K562 (cell line): Measurements from ENCODE around the gene ZDHHC24. TPM values are rescaled to one million over a fixed set of nuclear protein-coding genes. Genes with fewer than 3 reads are reported as not detected.

ENCODE experiments used
- BCOR ChIP-seq: fragments of 450-650 bp; IDR thresholded peaks from 2 replicates; pipeline ENCODE4 v1.6.1; 2016
- FOXJ2 ChIP-seq: fragments of 200-800 bp; sonication (Bioruptor generic); IDR thresholded peaks from 2 replicates; pipeline ENCODE4 v1.6.1; 2016; ENCODE audit warnings: missing genetic modification characterization, missing compliant biosample characterization
- MAFK ChIP-seq: IDR thresholded peaks from 2 replicates; pipeline ENCODE4 v1.6.1; 2011; ENCODE audit warnings: low read length, improper control_type of control experiment
- MTF1 ChIP-seq: fragments of 250-450 bp; sonication (Bioruptor Pico); IDR thresholded peaks from 2 replicates; pipeline ENCODE4 v1.9.0; 2021; ENCODE audit warnings: moderate library complexity, mild to moderate bottlenecking, inconsistent platforms, borderline replicate concordance
- POLR2A ChIP-seq: fragments of 450-650 bp; conservative IDR thresholded peaks from 2 replicates; pipeline ENCODE4 v1.6.1; 2016
- PTBP1 ChIP-seq: fragments of 200-400 bp; formaldehyde crosslinking; IDR thresholded peaks from 2 replicates; pipeline ENCODE4 v1.6.1; 2017; ENCODE audit warnings: low read depth, low read length
- TEAD4 ChIP-seq, 2 experiments: sonication (generic) in 1 of 2; formaldehyde crosslinking in 1 of 2; IDR thresholded peaks; 2 replicates each; pipeline versions ENCODE4 v1.6.1 to v1.8.0; 2012 to 2022; ENCODE audit warnings: borderline replicate concordance in 1 of 2, inconsistent platforms in 1 of 2, low read length in 1 of 2, mild to moderate bottlenecking in 1 of 2, missing genetic modification reagents in 1 of 2
- ZEB2 ChIP-seq: fragments of 450-650 bp; IDR thresholded peaks from 2 replicates; pipeline ENCODE4 v1.6.1; 2016
- polyA plus RNA-seq, 8 experiments: library from polyadenylated mRNA; depleted of rRNA in 4 of 8; stranded (reverse) in 5 of 8; unstranded in 3 of 8; fragments of >200 nt; fragmentation: Nextera tagmentation in 2 of 8; fragmentation: Illumina TruSeq in 1 of 8; extraction: Ambion mirVana in 2 of 8; extraction: Trizol in 1 of 8; gene quantifications; 2 replicates each; pipeline versions ENCODE4 v1.2.1 to v1.2.3, GENCODE V29; 2011 to 2014; ENCODE audit warnings: inconsistent platforms in 1 of 8, missing spikeins in 1 of 8
- total RNA-seq, 7 experiments: library from RNA; depleted of rRNA in 6 of 7; stranded (reverse); fragments of >200 nt in 6 of 7; fragmentation: Illumina TruSeq in 2 of 7; extraction: Trizol in 2 of 7; gene quantifications; 2 replicates each; pipeline versions ENCODE4 v1.2.1 to v1.2.3, GENCODE V29; 2011 to 2021; ENCODE audit warnings: low replicate concordance in 1 of 7
- TF ChIP-seq, protein P1 (sequence below): sonication (generic); formaldehyde crosslinking; IDR thresholded peaks from 2 replicates; pipeline ENCODE4 v1.8.0; 2022; ENCODE audit warnings: mild to moderate bottlenecking, missing genetic modification reagents, borderline replicate concordance
- TF ChIP-seq, protein P2 (sequence below), 2 experiments: fragments of 450-650 bp; formaldehyde crosslinking in 1 of 2; IDR thresholded peaks; 2 replicates each; pipeline versions ENCODE4 v1.4.0 to v1.6.1; 2014 to 2020; ENCODE audit warnings: mild to moderate bottlenecking in 2 of 2, borderline replicate concordance in 1 of 2, low read depth in 1 of 2
- TF ChIP-seq, protein P3 (sequence below): fragments of 450-650 bp; IDR thresholded peaks from 2 replicates; pipeline ENCODE4 v1.6.1; 2016; ENCODE audit warnings: antibody characterized with exemption
- TF ChIP-seq, protein P4 (sequence below): fragments of 450-650 bp; IDR thresholded peaks from 2 replicates; pipeline ENCODE4 v1.6.1; 2016; ENCODE audit warnings: borderline replicate concordance

ZDHHC24 gene
- total and polyA plus RNA-seq, 9 of the 15 experiments (the other 6 are each of a cell fraction or from before 2014, with no cell fraction given): 0.45 to 11.2 (median 2.7) TPM

DNA sequence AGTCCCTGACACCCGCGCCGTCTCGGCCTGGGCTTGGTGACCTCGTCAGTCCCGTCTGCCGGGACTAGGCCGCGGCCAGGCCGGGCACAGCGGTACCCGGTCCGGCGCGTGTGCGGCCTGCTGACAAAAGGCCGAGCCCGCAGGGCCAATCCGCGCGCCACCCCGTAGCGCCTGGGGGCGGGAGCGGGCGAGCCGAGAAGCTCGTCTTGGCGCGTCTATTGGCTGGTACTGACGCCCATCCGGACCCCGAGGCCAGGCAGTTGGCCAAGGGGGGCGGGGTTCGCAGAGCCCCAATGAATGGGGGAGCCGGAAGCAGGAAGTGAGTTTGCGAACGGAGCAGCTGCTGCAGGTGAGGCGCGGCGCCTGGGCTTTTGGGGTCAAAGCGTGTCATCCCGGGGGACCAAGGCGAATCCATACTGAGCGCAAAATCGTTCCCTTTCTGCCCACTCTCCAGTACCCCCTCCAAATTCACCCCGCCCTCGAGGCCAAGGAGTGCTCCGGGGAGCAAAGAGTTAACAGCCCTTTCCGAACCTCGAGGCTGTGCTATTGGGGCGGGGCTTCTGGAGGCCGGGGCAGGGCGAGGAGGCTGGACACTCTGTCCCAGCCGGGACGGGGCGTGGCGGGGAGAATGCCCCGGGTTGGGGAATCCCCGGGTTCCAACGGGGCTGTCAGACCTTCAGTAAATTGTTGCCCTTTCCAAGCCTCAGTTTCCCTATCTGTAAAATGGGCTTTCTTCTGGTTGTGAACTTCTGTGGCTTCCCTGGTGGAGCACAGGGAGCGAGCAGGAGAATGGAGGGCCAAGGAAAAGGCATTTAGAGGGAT lies 65.5 kb downstream of the ZDHHC24 start, which contains the start of gene DPP3 (continued):
- TF ChIP-seq, protein P1, sequence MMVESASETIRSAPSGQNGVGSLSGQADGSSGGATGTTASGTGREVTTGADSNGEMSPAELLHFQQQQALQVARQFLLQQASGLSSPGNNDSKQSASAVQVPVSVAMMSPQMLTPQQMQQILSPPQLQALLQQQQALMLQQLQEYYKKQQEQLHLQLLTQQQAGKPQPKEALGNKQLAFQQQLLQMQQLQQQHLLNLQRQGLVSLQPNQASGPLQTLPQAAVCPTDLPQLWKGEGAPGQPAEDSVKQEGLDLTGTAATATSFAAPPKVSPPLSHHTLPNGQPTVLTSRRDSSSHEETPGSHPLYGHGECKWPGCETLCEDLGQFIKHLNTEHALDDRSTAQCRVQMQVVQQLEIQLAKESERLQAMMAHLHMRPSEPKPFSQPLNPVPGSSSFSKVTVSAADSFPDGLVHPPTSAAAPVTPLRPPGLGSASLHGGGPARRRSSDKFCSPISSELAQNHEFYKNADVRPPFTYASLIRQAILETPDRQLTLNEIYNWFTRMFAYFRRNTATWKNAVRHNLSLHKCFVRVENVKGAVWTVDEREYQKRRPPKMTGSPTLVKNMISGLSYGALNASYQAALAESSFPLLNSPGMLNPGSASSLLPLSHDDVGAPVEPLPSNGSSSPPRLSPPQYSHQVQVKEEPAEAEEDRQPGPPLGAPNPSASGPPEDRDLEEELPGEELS: no peak
- TF ChIP-seq, protein P2, sequence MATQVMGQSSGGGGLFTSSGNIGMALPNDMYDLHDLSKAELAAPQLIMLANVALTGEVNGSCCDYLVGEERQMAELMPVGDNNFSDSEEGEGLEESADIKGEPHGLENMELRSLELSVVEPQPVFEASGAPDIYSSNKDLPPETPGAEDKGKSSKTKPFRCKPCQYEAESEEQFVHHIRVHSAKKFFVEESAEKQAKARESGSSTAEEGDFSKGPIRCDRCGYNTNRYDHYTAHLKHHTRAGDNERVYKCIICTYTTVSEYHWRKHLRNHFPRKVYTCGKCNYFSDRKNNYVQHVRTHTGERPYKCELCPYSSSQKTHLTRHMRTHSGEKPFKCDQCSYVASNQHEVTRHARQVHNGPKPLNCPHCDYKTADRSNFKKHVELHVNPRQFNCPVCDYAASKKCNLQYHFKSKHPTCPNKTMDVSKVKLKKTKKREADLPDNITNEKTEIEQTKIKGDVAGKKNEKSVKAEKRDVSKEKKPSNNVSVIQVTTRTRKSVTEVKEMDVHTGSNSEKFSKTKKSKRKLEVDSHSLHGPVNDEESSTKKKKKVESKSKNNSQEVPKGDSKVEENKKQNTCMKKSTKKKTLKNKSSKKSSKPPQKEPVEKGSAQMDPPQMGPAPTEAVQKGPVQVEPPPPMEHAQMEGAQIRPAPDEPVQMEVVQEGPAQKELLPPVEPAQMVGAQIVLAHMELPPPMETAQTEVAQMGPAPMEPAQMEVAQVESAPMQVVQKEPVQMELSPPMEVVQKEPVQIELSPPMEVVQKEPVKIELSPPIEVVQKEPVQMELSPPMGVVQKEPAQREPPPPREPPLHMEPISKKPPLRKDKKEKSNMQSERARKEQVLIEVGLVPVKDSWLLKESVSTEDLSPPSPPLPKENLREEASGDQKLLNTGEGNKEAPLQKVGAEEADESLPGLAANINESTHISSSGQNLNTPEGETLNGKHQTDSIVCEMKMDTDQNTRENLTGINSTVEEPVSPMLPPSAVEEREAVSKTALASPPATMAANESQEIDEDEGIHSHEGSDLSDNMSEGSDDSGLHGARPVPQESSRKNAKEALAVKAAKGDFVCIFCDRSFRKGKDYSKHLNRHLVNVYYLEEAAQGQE (IDR thresholded peaks at IDR 0.05; ENCODE audit: borderline replicate concordance): no peak; the same call in 1 of the 2 replicates
- TF ChIP-seq, protein P2 (CRISPR knock-in tag; IDR thresholded peaks at IDR 0.05; ENCODE audit: low read depth): no peak; the same call in 1 of the 2 replicates
- TF ChIP-seq, protein P3, sequence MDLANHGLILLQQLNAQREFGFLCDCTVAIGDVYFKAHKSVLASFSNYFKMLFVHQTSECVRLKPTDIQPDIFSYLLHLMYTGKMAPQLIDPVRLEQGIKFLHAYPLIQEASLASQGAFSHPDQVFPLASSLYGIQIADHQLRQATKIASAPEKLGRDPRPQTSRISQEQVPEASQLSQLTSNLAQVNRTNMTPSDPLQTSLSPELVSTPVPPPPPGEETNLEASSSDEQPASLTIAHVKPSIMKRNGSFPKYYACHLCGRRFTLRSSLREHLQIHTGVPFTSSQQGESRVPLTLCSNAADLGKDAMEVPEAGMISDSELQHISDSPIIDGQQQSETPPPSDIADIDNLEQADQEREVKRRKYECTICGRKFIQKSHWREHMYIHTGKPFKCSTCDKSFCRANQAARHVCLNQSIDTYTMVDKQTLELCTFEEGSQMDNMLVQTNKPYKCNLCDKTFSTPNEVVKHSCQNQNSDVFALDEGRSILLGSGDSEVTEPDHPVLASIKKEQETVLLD: peak; percentile 70
- TF ChIP-seq PTBP1 (0 out of 2 replicates have a peak, but pooled peaks have one; percentile 43), BCOR (peak; percentile 96), MAFK (no peak), POLR2A (peak; percentile 94), TEAD4 (IDR thresholded peaks at IDR 0.05; ENCODE audit: low read length) (peak; percentile 24), TEAD4 (CRISPR knock-in tag; IDR thresholded peaks at IDR 0.05; ENCODE audit: borderline replicate concordance) (no peak), MTF1 (CRISPR knock-in tag) (no peak), ZEB2 (0 out of 2 replicates have a peak, but pooled peaks have one; percentile 29), FOXJ2 (no peak)
- TF ChIP-seq, protein P4, sequence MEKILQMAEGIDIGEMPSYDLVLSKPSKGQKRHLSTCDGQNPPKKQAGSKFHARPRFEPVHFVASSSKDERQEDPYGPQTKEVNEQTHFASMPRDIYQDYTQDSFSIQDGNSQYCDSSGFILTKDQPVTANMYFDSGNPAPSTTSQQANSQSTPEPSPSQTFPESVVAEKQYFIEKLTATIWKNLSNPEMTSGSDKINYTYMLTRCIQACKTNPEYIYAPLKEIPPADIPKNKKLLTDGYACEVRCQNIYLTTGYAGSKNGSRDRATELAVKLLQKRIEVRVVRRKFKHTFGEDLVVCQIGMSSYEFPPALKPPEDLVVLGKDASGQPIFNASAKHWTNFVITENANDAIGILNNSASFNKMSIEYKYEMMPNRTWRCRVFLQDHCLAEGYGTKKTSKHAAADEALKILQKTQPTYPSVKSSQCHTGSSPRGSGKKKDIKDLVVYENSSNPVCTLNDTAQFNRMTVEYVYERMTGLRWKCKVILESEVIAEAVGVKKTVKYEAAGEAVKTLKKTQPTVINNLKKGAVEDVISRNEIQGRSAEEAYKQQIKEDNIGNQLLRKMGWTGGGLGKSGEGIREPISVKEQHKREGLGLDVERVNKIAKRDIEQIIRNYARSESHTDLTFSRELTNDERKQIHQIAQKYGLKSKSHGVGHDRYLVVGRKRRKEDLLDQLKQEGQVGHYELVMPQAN: peak; percentile 99
